HG03196 (cell line): ENCODE results near the gene LTA.

Experiments
- ATAC-seq: cut with Tn5 transposase; IDR thresholded peaks from one replicate; pipeline ENCODE4 v1.9.1; 2021; ENCODE audit not compliant: unreplicated experiment

The LTA gene

DNA sequence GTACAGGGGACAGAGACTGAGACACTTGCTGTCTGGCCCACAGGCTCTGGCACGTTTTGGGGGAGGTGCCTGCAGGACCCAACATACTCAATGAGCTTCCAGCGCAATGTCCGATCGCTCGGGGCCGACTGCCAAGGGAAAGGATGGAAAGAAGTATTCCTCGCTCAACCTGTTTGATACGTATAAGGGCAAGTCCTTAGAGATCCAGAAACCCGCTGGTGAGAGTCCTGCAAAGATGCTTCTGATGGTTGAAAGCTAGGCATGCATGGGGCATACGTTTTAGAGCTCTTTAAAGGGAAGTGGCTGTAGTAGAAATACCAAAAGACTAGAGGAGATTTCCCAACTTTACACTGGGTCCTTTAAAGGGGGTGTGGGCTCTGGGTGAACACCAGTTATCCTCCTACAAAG lies 50.6 kb downstream of the LTA start:
- ATAC-seq = no peak
